Measurements from ENCODE around the gene TIAM1.
A peak's percentile ranks its signal among the peaks of the same experiment; 100 is the strongest.

TIAM1 gene

DNA sequence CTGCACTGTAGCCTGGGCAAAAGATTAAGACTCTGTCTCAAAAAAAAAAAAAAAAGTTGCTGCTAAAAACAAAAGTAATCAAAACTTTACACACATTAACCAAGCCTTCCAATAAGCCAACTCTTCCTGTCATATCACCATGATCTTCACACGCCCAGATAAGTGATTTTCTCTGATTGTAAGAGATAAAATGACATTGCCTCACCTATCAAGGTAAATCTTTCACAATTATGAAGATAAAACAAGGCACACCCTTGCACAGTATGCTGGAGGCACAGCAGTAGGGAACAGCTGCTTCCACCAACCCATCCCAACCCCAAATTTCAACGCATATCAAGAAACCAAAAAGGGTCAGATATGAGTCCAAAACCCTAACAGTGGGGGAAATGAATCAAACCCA is 8.8 kb upstream of the TIAM1 start:
- no peak for DNase-seq

DNA sequence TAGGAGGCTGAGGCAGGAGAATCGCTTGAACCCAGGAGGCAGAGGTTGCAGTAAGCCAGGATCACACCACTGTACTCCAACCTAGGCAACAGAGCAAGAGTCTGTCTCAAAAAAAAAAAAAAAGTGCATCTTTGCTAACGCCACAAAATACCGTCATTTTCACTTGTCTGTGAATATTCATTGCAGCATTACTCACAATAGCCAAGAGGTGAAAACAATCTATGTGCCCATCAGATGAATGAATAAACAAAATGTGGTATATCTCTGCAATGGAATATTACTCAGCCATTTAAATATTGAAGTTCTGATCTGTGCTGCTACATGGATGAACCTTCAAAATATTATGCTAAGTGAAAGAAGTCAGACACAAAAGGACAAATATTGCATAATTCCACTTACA is 7.9 kb upstream of the TIAM1 start:
- DNase-seq, result no peak

DNA sequence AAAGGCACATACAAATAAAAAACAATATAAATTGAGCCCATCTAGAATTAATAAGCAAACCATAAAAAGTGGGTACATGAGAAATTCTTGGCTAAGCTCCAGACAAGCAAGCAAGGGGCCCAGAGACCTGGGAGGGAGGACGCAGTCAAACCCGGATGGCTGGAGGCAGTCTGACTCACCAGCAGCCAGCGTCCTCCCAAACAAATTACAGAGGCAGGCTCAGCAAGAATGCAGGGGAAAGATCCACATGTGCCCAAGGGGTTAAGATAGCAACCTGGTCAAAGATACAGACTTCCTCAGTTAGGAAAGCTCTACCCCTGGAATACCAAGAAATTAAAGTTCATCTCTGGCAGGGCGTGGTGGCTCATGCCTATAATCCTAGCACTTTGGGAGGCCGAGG is 7.4 kb upstream of the TIAM1 start:
- DNase-seq, result no peak

DNA sequence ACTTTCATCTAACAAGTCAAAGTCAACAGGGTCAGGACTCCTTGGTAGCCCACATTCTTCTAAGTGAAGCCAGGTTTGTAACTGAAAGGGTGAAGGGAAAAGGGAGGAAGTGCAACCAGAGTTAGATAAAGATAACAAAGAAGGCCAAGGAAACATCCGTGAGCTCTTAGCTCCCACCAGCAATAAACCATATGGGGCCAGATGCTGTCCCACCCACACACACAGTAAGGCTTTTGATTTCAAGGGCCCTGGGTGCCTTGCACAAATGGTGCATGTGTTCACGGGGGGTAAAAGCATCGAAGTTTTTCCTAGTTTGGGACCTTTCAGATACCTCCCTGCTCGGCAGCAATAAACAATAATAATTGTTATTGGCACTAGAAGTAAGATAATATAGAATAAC is 5.1 kb upstream of the TIAM1 start:
- no peak for DNase-seq

DNA sequence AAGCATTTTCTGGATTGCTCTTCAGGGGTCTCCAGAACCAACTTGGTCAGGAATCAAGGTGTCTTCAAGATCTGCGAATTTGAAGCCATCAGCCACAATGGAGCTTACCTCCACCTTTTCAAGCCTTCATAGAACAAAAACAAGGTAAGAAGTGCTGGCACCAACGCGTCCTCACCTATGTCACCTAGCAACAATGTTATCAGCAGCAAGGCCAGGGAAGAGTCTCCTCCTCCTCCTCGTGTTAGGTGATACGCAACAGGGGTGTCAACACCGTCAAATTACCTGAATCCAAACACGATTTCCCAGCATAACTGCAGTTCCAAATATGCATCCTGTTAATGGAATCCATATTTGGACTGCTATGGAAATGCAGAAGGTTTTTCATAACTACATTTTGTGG is 4.1 kb upstream of the TIAM1 start:
- DNase-seq, result no peak

DNA sequence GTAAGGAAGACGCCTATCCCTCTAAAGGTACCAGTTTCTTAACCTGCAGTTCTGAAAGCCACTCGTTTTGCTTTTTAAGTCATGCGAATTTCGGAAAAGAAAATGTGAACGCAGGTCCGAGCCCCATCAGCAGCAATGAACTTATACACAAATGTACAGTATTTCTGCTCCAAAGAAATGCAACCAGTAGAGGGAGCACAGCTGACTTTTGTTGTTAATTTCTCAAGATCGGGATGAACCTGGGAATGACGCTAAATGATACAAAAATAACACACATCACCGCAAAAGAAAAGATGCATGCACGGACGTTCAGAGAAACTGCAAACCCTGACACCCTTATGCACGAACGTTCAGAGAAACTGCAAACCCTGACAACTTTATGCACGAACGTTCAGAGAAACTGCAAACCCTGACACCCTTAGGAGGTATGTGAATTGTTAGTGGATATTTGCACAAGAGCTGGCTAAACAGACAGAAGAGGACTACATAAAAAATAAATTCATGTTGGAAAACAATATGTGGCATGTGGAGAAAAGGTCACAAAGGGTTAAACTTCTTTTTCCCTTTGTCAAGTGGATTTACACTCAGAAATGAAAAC is 3.5 kb upstream of the TIAM1 start:
- peak; percentile 29 to 46 for DNase-seq

DNA sequence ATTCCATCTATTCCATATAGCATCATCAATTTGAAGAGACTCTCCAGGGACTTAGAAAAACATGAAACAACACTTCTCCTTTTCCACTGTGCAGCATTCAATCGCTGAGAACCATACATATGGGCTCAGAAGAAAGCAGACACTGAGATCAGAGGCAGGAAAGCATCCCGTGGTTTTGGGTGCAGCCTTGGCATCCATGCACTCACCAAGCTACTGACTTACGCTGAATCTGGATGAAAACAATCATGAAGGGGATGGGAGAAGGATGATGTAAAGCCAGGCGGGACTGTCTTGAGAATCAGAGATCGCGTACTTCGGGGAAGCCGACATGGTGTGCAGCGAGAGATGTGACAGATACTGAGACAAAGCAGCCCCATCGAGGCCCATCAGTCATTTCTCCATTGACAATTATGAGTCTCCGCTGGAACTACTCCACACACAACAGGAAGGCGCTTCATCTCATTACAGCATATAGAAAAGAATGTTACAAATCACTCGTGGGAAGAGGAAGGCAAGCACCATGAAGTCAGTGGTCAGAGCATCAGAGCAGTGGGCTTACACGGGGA is 2.3 kb upstream of the TIAM1 start:
- no peak for DNase-seq

DNA sequence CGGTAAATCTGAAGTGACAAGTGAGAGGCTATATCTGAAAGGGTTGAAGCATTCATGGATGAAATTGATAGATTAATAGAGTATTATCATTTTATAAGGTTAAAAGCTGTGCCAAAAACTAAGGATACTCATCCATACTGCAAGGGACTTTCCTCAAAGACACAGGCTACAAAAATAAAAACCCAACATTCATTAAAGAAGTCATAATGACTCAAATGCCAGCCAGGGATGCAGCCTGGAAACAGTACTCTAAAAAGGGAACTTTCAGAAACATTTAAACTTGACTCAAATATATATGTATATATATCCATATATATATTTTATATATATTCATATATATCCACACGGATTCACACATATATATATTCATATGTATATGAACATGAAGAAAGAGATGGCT is 1.1 kb upstream of the TIAM1 start:
- no peak for DNase-seq

DNA sequence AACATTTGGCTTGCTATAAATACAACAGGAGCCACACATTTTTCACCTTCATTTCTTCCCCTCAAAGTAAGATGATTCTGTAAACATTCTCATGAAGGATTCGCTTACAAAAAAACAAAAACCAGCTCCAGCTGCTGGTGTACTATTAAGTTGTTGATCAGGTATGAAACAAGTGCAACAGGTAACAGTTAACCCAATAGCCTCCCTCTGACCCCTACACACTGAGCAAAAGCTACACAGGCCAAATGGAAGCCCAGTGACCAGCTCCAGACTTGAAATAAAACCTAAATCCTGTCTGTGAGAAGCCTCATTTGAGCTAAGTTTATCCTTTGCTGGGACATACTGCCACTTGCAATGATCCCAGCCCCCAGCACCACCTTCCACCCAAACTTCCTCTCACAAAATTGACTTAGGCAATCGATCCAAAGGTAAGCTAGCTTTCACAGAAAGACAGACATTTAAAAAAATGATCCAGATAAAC is 991 bp downstream of the TIAM1 start:
- no peak for DNase-seq

DNA sequence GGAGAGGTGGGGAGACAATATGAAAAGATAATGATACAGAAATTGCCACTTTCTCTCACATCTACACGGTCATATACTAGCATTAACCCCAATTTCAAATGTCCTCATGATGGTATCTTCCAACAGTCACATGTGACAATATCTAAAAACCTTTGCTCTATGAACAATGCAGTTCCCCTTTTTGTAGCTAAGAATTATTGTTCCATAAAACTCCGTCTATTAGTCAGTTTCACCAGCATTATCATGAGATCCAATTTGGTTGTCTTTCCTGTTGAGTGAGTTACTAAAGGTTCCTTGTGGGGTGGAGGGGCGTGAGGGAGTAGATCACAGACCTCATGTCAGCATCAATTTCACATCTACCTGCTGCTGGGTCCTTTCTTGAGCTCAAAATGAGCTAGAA is 1.7 kb downstream of the TIAM1 start:
- no peak for DNase-seq

DNA sequence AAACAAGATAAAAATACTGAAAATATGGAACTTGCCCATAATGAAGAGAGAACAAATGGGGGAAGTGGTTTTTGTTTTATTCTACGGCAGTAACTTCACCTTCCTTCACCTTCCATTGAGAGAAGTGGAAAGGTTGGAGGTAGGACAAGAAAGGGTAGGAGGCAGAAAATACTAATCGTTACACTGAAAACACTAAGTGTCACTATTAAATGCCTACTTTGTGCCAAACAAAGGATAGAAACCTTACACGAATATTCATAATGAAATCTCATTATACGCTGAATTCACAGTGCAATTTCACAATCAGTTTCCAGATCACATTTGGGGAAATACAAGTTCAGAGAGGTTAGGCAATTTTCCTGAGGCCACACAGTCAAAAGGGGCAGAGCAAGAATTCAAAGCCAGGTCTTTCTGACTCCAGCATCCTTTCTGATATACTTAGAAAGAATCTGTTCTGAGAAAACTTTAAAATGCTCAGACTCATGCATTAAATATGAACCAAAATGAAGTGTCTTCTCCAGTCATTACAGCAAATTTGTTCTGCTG is 3.0 kb downstream of the TIAM1 start:
- no peak for DNase-seq

DNA sequence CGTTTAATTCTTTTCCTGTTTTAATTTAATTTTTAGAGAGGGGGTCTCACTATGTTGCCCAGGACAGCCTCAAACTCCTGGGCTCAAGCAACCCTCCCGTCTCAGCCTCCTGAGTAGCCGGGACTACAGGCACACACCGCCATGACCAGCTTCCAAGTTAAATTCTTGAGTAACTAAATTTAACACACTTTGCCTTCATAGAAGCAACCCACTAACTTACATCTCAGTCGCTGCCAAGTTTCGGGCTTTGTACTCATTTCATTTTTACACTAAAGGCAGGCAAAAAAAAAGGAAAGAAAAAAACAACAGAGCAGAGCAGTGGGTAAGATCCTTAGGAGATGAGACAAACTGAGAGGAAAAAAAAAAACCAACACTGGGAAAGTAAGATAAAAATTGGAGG is 3.5 kb downstream of the TIAM1 start:
- DNase-seq, result no peak

DNA sequence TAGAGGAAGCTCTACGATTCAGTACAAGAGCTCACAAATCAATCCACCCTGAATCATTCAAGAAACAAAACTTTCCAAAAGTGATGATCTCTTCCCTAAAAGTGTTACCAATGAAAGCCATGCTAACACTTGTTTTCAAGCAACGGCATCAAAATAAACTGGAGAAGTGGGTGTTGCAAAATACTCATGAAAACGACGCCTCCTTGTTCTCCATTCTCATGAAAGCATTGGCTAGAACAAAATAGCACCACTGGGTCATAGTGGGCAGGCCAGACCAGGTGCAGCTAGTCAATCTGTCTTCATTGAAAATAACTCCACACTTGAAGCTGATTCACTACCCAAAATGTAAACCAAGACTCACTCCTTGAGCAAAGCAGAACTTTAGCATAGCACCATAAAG is 4.3 kb downstream of the TIAM1 start:
- no peak for DNase-seq

DNA sequence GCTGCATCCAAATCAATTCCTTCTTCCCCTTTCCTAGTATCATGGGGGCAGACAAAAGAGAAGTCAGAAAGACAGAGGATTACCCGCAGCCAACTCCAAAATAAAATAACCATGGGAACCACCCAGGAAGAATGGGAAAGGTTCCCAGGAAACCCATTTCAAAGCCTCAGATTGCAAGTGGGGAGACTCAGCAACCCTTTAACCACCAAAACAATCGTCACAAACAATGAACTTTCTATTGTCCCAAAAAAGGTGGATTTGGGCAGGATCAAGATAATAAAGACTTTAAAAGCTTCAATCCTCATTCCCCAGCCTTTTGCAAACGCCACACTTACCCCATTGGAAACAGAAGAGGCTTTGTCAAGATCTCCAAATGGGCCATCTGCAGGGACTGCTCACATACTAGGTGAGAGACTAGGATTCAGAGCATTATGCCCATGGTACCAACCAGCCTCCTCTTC is 5.1 kb downstream of the TIAM1 start:
- no peak for DNase-seq

DNA sequence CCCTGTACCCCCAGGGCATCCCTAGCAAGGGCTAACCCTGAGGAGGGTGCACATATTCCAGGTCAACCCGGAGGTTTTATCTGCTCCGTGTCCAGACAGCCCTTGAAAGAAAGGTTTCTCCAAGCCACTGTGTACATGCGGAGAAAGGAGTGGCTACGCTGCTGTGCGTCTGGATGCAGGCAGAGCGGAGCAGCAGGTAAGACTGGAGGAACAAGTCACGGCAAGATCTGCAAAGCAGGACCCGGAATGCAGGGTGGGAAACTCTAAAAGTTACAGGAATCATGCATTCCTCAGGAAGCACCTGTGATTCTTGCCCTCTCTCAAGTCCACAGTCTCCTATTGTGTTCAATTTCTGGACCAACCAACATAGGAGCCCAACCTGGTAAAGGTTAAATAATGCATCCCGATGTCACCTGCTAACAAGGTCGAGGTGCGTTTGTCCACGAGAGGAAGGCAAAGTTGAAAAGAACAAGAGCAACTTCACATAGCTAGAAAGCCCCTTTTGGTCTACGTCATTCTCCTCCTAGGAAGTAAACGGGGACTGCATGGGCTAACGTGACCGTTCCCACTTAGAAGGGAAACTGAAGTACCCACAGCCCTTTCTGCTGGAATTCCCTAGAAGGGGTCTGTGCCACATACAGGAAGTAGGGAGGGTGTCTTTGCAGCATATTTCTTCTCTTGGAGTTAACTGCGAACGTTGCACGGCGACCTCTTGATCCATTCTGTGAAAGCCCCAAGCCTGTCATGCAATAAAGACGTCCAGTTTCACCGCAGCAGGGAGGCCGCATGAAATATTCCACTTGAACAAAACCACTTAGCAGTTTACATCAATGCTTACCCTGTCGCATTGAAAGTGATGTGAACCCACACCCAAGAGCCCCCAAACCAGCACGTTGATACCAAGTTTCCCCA is 5.8 kb downstream of the TIAM1 start:
- DNase-seq, result no peak

DNA sequence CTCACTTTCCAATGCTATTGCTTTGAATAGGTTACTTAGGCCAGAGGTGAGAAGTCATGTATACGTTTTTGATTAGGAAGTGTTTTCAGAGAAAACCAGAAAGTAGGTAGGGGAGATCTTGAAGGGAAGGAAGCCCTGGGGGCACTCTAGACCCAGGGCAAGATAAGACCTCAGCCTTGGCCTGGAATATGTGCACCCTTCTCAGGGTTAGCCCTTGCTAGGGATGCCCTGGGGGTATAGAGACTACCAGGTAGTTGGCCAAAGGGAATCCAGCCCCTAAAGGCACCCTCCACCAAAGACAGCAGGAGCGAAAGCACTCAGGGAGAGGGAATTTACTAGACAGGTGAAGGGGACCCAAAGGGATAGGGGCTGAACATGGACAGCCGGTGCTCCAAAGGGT is 7.0 kb downstream of the TIAM1 start:
- no peak for DNase-seq

DNA sequence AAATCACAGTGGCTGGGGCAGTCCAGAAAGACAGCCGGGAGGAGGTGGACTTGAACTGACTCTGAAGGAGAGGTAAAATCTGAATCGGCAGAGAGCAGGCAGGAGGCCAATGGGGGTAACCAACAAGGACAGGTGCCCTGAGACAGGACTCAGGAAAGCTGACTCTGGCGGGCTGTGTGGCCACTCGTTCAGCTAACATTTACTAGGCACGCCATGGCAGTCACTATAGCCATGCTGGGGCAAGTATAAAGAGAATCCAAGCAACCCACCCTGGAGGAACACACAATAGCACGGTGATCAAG is 7.4 kb downstream of the TIAM1 start:
- DNase-seq, result no peak

DNA sequence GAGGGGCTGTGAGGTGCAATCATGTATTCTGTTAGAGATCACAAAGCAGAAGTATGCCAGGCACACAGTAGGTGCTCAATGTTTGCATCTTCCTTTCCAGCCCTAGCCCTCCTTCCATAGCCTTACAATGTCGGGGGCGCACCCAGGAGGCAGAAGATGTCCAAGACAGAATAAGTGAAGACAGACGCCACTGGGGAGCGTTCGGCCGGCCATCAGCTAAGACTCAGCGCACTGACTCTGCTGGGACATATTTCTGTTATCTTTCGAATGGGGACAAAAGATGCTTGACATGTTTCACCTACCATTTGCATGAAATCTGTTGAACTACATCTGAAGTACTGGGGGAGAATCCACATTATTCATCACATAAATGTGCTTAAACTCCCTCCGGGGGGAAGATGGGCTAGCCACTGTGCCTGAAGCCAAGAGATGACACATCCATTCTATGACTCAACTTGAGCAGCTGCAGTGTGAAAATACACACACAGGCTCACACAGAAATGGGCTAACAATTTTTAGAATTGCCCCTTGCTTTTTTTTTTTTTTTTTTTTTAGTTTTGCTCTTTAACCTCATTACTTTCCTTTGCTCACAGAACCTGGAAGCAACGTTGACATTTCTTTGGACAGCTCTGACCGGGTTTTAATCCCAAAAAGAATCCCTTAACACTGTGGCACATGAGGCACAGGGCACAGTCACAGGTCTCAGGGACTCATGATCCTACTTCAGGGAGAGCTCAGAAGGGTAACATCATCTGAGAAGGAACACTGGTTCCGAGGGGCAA is 7.9 kb downstream of the TIAM1 start:
- peak; percentile 6 to 7 for DNase-seq

DNA sequence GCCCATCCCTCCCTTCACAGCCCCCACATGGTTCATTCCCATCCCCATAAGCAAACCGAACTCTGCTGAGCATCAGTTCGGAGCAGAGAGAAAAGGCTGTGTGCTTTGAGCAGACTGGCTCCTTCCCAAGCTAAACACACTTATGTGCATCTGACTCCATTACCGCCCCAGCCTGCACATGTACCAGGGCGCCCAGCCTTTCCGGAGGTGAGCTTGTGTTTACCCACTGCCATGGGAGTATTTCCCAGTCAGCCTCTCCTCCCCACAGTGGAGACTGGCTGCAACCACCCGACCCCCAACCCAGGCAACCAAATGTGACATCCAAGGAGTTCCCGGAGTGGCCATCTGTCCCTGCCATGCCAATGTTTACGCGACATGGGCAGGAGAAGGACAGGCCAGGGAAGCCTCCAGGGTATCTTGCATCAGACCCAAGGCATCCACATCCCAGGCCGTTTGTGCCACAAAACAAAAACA is 9.4 kb downstream of the TIAM1 start:
- DNase-seq, result peak; percentile 79 to 83

DNA sequence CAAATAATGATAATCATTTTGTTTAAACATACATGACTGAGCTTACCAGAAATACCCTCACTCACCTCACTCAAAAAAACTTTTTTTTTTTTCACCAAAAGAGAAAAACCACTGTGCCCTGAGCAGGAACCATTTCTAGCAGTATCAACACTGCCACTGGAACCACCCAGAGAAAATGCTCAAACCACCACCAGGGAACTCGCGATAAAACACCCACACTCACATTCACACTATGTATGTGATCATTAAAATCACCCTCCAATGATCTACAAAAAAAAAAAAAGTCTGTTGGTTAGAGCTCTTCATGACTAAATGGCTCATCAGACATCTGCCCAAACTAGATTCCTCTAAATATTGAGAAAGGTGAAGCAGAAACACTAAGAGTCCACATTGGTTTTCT is 11.5 kb downstream of the TIAM1 start:
- DNase-seq, result no peak

DNA sequence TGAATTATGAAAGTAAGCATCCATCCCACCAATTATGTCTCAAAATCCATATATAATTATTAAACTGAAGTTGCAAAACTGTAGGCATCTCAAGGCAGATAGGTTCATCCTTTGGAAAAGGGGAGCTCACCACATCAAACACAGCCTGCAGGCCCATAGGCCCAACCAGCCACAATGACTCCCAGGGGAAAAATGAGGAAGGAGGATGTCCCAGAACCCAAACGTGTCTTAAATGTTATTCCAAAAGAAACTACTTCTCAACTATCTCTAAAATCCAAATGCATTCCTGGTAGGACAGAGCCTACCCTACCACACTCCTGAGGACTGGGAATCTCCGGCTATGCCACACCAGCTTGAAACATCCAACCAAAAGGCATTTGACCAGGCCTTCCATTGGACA is 12.8 kb downstream of the TIAM1 start:
- DNase-seq, result no peak

DNA sequence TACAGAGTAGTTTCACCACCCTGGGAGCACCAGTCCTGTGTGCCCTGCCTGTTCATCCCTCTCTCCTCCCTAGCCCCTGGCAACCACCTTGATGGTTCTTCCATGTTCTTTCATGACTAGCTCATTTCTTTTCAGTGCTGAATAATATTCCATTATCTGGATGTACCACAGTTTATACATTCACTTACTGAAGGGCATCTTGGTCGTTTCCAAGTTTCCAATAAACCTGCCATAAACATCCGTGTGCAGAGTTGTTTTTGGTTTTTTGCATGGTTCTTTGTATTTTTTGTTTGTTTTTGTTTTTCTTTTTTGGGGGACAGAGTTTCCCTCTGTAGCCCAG is 13.9 kb downstream of the TIAM1 start:
- no peak for DNase-seq

DNA sequence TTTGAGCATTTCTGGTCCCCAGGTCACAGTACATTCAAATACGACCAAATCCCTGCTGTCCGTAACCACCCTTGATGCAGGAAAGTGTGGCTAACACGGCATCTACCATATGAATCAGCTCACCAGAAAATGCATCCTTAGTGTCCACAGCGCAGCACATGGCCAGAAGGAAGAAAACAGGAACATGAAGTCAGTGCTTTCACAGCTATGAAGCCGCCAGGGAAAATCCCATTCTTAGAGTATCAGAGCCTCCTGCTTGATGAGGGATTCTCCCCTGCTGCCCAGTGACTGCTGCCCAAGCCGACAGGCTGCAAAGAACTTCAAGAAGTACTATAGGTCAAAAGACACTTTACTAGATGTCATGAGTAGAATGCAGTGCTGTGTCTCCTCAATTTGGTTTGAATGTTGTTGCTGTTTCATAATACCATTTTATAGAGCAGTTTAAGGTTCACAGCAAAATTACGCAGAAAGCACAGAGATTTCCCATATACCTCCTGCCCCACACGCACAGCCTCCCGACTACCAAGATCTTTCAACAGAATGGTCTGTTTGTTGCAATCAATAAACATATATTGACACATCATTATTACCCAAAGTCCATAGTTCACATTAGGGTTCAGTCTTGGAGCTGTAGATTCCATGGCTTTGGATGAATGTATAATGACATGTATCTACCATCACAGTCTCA is 14.5 kb downstream of the TIAM1 start:
- DNase-seq, result no peak

Data from SHP77 (cell line).